MCF 10A (cell line): ENCODE data around the gene GFOD1. TPM values are rescaled to one million over a fixed set of nuclear protein-coding genes. Genes with fewer than 3 reads are reported as not detected.
"Not testable (repeated sequence)": the region's sequence is repeated elsewhere in the genome, so short reads cannot be mapped to it uniquely, and the experiment has no call there.

Experiments used
- BruUV-seq: library from RNA; stranded (reverse); fragments of 400-500 nt; replicated peaks from 2 replicates; lab custom pipeline; 2021; lab: Mats Ljungman, UMichigan
- CTCF ChIA-PET: fragments of 300-600 bp; sonication (Branson Sonifier 250); formaldehyde crosslinking; extraction: SDS; loops from one replicate; lab custom pipeline; 2021; ENCODE audit warnings: antibody characterized with exemption, inconsistent platforms; lab: Yijun Ruan, JAX
- POLR2A ChIA-PET: fragments of 300-600, 350-650 bp; sonication (Branson Sonifier 250); formaldehyde crosslinking; extraction: SDS; loops from one replicate; lab custom pipeline; 2020; ENCODE audit warnings: antibody characterized with exemption, inconsistent platforms; lab: Yijun Ruan, JAX
- DNase-seq: peaks from one replicate; pipeline ENCODE4 v3.0.0-alpha.2; 2018; ENCODE audit not compliant: unreplicated experiment
- H3K27ac Mint-ChIP-seq: one replicate; pipeline ENCODE4 v1.8.0; 2022; ENCODE audit warnings: mild to moderate bottlenecking, low read depth, mixed read lengths; ENCODE audit not compliant: unreplicated experiment
- H3K27me3 Mint-ChIP-seq: one replicate; pipeline ENCODE4 v1.8.0; 2022; ENCODE audit warnings: mixed read lengths; ENCODE audit not compliant: insufficient read depth, unreplicated experiment
- H3K36me3 Mint-ChIP-seq: one replicate; pipeline ENCODE4 v1.8.0; 2022; ENCODE audit warnings: mild to moderate bottlenecking, moderate library complexity, mixed read lengths; ENCODE audit not compliant: insufficient read depth, unreplicated experiment
- H3K4me1 Mint-ChIP-seq: one replicate; pipeline ENCODE4 v1.8.0; 2022; ENCODE audit warnings: mixed read lengths; ENCODE audit not compliant: insufficient read depth, unreplicated experiment
- H3K4me3 Mint-ChIP-seq: one replicate; pipeline ENCODE4 v1.8.0; 2022; ENCODE audit warnings: mild to moderate bottlenecking, moderate library complexity, mixed read lengths; ENCODE audit not compliant: unreplicated experiment
- H3K9me3 Mint-ChIP-seq: one replicate; pipeline ENCODE4 v1.8.0; 2022; ENCODE audit warnings: mixed read lengths; ENCODE audit not compliant: unreplicated experiment
- CTCF ChIP-seq: fragments of 200-600 bp; IDR thresholded peaks from one replicate; pipeline ENCODE4 v1.8.0; 2022; ENCODE audit warnings: antibody characterized with exemption, mild to moderate bottlenecking; ENCODE audit not compliant: unreplicated experiment
- intact Hi-C: fragments of 100-400 bp; cut with micrococcal nuclease; formaldehyde crosslinking; loops from 2 replicates; pipeline ENCODE4 v1.14.1; 2022
- total RNA-seq: library from RNA; stranded (reverse); gene quantifications from 2 replicates; pipeline ENCODE4 v1.2.3, GENCODE V29; 2022

Gene GFOD1
- total RNA-seq, 1 experiment from 2014 or later = 9.5 TPM

- H3K4me3 Mint-ChIP-seq = no peak overlapping the region
- H3K9me3 Mint-ChIP-seq = no peaks in the 10 kb centered on the region
- no peak for DNase-seq
- no TSS peak for BruUV-seq
- CTCF ChIA-PET = interaction anchor here (0.6 to 1.4 kb wide), 3 partner anchors 26 to 426 kb away, joined by 3 to 4 read pairs (median 4); no protein-coding TSS in a partner anchor
- POLR2A ChIA-PET = no interaction called here
- no peaks in the 10 kb centered on the region for H3K27me3 Mint-ChIP-seq
- no peak for TF ChIP-seq CTCF
- intact Hi-C loops = no loop called here
- no peaks in the 10 kb centered on the region for H3K36me3 Mint-ChIP-seq
- no peaks in the 10 kb centered on the region for H3K4me1 Mint-ChIP-seq
- H3K27ac Mint-ChIP-seq = no peak overlapping the region
Measured at GRCh38 chr6:13511913-13512717, 24.7 kb upstream of the GFOD1 start.

- H3K27me3 Mint-ChIP-seq, H3K4me1 Mint-ChIP-seq, intact Hi-C loops, H3K36me3 Mint-ChIP-seq, DNase-seq, H3K4me3 Mint-ChIP-seq, POLR2A ChIA-PET, H3K27ac Mint-ChIP-seq, BruUV-seq, H3K9me3 Mint-ChIP-seq: not testable (repeated sequence)
- CTCF ChIA-PET = interaction anchor here (0.6 to 1.0 kb wide), 2 partner anchors 12 to 176 kb away, joined by 3 read pairs; no protein-coding TSS in a partner anchor
Measured at GRCh38 chr6:13511141-13511571, 23.8 kb upstream of the GFOD1 start.

GRCh38 chr6:13510433-13510832, 23.0 kb upstream of the GFOD1 start:
- BruUV-seq, H3K27ac Mint-ChIP-seq, H3K9me3 Mint-ChIP-seq, POLR2A ChIA-PET, H3K4me3 Mint-ChIP-seq, DNase-seq, H3K4me1 Mint-ChIP-seq, intact Hi-C loops, H3K36me3 Mint-ChIP-seq, H3K27me3 Mint-ChIP-seq: not testable (repeated sequence)
- CTCF ChIA-PET = interaction anchor here (0.6 to 1.6 kb wide), 4 partner anchors 11 to 178 kb away, joined by 3 read pairs; no protein-coding TSS in a partner anchor

GRCh38 chr6:13508711-13509705, 21.6 kb upstream of the GFOD1 start:
- no TSS peak for BruUV-seq
- intact Hi-C loops = no loop called here
- no peak for DNase-seq
- TF ChIP-seq CTCF = no peak
- POLR2A ChIA-PET = interaction anchor here (0.9 kb wide), 1 partner anchor 28 kb away, joined by 3 read pairs; no protein-coding TSS in a partner anchor
- Mint-ChIP-seq H3K36me3 (no peaks in the 10 kb centered on the region), H3K4me1 (no peaks in the 10 kb centered on the region), H3K4me3 (no peak overlapping the region), H3K27ac (no peak overlapping the region), H3K27me3 (no peaks in the 10 kb centered on the region), H3K9me3 (no peaks in the 10 kb centered on the region)
- CTCF ChIA-PET = interaction anchor here (0.6 to 1.6 kb wide), 3 partner anchors 29 to 177 kb away, joined by 3 read pairs; no protein-coding TSS in a partner anchor
